Left kidney (tissue), 8 donors: ENCODE data around the gene COBL. TPM values are rescaled to one million over a fixed set of nuclear protein-coding genes. Genes with fewer than 3 reads are reported as not detected.

Source experiments
- DNase-seq: peaks from one replicate; pipeline ENCODE4 v3.0.0-alpha.2; 2013
- long read RNA-seq, 8 donors: transcript quantifications; one replicate each; lab custom pipeline, GENCODE V29; 2026
- polyA plus RNA-seq: library from polyadenylated mRNA; unstranded; fragments of 120-200 nt; gene quantifications from one replicate; pipeline ENCODE4 v1.2.1, GENCODE V29; 2013; ENCODE audit not compliant: insufficient read length

COBL gene
- 24.9 TPM for polyA plus RNA-seq
- long read RNA-seq, donor 1, partial matches to known transcripts: 5 of 6 reads
- long read RNA-seq, donor 1, other reads (novel, unspliced or antisense): 0 of 6 reads
- long read RNA-seq, donor 2, partial matches to known transcripts: 7 of 7 reads
- long read RNA-seq, donor 2, other reads (novel, unspliced or antisense): 0 of 7 reads
- long read RNA-seq, donor 3, full-length matches to known transcripts: 1 of 1 reads
- long read RNA-seq, donor 3, partial matches to known transcripts: 0 of 1 reads
- long read RNA-seq, donor 3, other reads (novel, unspliced or antisense): 0 of 1 reads
- long read RNA-seq, donor 4: 0 reads
- long read RNA-seq, donor 5: 0 reads
- long read RNA-seq, donor 6, full-length matches to known transcripts: 1 of 1 reads
- long read RNA-seq, donor 6, partial matches to known transcripts: 0 of 1 reads
- long read RNA-seq, donor 6, other reads (novel, unspliced or antisense): 0 of 1 reads
- long read RNA-seq, donor 7: 0 reads
- long read RNA-seq, donor 8: 0 reads

DNA sequence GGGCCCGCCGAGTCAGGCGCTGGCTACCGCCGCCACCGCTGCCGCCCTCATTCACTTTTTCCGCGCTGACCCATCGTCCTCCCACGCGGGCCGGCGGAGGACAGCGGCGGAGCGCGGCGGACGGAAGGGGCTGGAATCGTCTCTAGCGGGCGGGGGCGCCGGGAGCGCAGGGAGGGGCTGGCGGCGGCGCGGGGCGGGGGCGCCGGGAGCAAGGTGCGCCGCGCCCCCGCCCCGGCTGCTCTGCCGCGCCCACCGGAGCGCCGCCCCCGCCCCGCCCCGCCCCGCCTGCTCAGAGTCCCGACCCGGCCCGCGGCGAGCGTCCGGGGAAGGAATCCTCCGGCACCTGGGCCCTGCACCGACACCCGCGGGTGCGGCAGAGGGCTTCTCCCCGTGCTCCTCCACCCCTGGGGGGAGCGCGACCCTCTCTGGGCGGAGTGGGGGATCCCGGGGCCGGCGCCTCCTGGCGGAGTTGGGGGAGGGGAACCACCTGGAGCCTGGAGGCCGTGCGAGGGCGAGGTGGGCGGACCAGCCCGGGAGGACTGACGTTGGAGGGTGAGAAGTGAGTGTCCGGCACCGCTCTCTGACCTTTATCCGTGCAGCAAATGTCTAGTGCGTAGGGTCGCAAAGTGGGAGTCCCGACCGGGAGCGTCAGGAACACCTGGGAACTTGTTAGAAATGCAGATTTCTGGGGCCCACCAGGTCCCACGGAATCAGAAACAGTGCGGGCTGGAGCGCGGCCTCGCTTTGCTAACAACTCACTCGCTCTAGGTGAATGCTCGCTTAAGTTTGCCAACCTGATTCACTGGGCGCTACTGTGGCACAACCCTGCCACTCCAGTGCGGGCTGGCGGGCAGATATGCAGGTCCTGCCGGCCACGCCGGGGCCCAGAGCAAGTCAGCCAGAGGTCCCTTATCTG is at the start of gene COBL:
Gene COBL, minus strand, starts transcription at position 144 of the 916 bp plus-strand sequence. CDS start 176 bp downstream, outside the sequence.
- peak; percentile 20 for DNase-seq

DNA sequence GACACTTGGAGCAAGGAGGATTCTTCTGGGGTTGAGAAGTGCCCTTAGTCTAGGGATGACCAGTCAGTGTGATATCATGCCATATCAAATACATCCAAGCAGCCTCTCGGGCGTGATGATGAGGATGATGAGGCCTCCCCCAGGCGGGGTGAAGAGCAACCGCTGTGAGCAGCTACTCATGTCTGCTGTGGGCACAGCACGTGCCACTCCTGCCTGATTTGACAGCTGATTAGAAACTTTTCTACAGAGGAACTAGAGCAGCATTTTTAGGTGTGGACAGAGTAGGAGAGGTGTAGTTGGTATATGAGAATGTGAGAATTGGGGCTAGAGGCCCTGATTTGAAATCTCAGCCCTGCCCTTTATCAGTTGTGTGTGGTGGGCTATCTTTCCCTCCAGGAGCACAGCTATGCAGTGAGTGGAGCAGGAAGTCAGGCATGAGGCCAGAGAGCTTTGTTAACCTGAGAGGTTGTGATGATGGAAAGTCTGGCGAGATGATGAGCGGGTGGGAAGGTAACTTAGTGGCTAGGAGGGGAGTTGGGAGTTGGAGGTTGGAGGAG is 49.6 kb upstream of the COBL start:
- no peak for DNase-seq

- DNase-seq: no peak
Observed at GRCh38 chr7:51357821-51358220, 41.2 kb upstream of the COBL start.

DNA sequence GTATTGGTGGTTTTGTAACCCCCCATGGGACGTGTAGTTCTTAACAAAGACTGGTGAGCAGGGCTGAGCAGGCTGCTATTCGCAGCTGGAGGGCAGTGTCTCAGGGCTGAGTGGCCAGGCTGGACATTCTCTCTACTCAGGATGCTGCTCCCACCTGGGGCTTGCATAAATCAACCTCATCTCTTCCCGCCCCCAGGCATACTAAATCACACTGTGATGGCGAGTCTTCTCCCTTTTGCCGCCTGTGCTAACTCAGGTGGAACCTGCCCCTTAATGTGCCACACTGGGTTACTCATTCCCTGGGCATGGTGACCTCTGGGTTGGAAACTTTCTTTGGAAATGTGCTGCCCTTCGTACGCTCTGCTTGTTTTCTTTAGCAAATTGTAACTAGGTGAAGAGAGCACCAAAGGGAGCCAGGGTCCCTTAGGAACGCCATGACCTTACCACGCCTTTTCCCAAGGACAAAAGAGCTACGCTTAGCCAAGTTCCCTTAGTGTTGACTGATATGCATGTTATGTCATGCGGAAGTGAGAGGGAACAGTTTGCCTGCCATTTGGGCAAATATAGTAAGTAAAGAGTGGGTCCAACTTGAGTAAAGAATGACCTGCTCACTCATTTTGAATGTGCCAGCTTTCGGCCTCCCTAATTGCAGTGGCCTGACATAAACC is 40.4 kb upstream of the COBL start:
- DNase-seq: peak; percentile 73

DNA sequence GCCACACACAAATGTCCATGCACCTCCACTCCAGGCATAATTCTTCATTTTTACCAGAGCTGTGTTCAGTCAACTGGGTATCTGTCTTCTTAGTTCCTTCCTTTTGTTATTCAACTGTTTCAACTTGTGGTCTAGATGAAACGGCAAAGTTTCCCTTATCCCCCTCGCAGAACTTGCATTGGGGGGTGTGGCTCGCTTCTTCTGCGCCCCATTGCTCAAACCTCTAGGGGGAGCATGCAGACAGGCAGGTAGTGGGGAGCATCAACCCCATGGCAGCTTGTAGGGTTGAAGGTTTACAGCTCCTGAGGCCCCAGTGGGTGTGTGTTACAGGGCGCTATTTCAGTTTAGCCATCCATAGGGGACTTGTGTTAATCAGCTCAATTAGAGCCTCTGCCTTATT is 38.3 kb upstream of the COBL start:
- no peak for DNase-seq

GRCh38 chr7:51354434-51354833 is 37.8 kb upstream of the COBL start:
- DNase-seq: no peak

DNA sequence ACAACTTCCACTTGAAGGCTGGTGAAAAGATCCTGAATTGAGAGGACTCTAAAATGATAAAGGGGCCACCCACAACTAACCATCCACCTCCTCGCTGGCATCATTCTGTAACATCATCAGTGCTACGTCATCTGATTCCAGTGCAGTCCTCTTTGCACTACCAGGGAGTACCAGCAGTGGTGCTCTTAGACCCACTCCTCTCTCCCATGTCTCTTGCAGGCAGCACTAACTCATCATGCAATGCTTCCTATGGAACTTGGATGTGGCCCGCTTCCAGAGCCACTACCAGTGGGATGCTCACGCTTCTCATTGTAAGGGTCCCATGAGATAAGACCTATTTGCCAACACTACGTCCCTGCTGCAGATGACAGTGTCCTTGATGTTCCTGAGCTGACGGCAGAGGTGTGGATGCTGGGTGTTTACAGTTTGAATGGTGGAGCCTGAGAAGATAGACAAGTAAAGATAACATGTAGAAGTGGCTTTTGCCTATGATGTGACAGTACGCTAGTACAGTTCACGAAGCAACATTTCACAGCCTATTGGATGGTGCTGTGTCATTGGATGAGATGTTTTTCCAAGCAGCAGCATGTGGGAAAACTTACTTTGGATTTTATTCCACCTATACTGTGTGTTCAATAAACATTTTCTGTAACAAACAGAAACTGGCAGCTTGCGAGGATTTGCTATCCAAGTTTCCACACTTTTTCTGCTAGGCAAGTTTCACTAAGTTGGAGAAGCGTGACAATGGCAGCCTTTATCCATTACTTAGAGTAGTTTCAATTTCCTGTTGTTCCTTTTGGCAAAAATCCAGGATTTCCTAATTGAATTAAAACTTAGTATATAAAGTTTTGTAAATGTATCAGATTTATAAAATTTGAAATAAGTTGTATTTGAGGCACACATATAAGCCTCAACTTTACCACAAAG is 35.8 kb upstream of the COBL start:
- DNase-seq: peak; percentile 46

- DNase-seq: no peak
Observed at GRCh38 chr7:51351661-51352060, 35.1 kb upstream of the COBL start.

DNA sequence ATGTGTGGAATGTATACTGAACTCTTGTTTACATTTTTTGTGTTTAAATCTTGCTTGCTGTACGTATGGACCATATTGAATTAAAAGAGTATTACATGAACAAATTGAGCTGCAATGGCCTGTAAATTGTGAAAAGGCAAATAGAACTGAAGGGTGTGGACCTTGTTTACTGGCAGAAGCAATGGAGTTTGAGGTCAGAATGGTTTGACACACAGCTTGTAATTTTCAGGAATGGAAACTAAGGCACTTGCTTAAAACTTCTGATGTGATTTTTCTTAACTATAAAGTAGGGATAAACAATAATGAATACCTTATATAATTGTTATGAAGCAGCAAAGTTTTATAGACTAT is 33.9 kb upstream of the COBL start:
- no peak for DNase-seq

- DNase-seq: peak; percentile 67
Observed at GRCh38 chr7:51349820-51350545, 33.4 kb upstream of the COBL start.

- no peak for DNase-seq
Observed at GRCh38 chr7:51346126-51346525, 29.5 kb upstream of the COBL start.

DNA sequence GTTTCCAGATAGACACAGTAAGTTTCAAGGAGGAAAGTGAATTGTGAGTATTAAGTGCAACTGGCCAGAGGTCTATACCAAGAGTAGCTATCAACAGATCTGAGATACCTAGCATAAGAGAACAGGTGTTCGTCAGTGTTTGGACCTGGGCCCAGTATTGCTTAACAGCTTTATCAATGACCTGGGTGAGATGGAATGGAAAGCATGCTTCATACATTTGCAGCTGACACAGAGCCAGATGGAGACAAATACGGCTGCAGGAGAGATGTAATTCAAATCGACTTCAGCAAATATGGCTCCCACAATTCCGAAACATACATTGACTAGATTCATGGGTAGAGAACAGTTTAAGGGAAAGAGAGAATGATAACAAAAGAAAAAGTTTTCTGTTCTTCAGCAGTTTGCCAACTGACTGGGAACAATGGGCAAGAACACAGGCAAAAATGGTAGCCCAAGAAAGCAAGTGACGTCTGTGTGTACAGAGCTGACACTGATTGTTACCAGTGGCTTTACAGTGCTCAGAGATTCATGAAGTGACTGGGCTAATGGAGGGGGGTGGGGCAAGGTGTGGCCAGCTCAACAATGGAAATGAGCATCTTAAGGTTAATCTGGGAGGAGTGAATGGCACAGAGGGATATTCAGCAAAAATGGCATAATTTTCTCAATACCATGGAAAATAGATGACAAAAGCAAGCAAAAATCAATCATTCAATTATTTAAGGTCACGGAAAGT is 28.0 kb upstream of the COBL start:
- DNase-seq: no peak

GRCh38 chr7:51340936-51341335 is 24.3 kb upstream of the COBL start:
- no peak for DNase-seq

- no peak for DNase-seq
Observed at GRCh38 chr7:51340029-51340838, 23.6 kb upstream of the COBL start.

DNA sequence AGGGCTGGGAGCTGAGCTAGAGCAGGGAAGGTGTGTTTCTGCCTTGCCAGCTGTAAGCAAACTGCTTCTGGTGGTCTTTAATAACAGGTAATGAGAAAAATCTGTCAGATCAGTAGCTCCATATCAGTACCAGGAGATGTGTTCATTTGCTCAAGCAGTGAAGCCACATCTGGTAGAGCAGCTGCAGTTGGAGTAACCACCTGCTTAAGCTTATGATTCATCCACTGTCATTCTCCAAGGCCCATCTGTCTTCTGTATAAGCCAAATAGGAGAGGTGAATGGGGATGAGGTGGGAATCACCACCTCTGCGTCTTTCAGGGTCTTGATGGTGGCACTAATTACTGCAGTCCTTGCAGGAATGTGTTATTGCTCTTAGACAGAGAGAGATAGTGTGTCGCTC is 18.4 kb upstream of the COBL start:
- no peak for DNase-seq

- DNase-seq: no peak
Observed at GRCh38 chr7:51329696-51330263, 13.2 kb upstream of the COBL start.

- DNase-seq: no peak
Observed at GRCh38 chr7:51328351-51328801, 11.8 kb upstream of the COBL start.

- DNase-seq: no peak
Observed at GRCh38 chr7:51327287-51327717, 10.7 kb upstream of the COBL start.
